Spleen (tissue), 7 donors: Measurements from ENCODE around the gene EHBP1.

ENCODE experiments used
- CTCF ChIP-seq, 11 experiments: fragments of 200-600 bp in 7 of 11; fragments of 450-650 bp in 4 of 11; sonication (generic) in 4 of 11; IDR thresholded peaks in 8 of 11; conservative IDR thresholded peaks in 3 of 11; 1 replicate in 7 of 11; 2 replicates in 4 of 11; pipeline versions ENCODE4 v1.4.0 to v1.8.0; 2016 to 2021; ENCODE audit warnings: antibody characterized with exemption in 11 of 11, inconsistent platforms in 4 of 11, mild to moderate bottlenecking in 1 of 11
- POLR2AphosphoS5 ChIP-seq, 3 donors: sonication (generic); formaldehyde crosslinking; IDR thresholded peaks; one replicate each; pipeline ENCODE4 v1.5.1; 2017; ENCODE audit warnings: antibody characterized with exemption in 3 of 3
- donor health status: DM: no; HTN: no; CAD: no; lungs with moderate emphysema.
- donor health status: DM: no; HTN: no; CAD: no.
- donor health status: DM: no; HTN: no; CAD: no.

- no peak for TF ChIP-seq CTCF (IDR thresholded peaks at IDR 0.05 in 8 of 11, conservative IDR thresholded peaks at IDR 0.05 in 3 of 11)
- TF ChIP-seq POLR2AphosphoS5 (IDR thresholded peaks at IDR 0.05), result no peak
Measured at GRCh38 chr2:62857139-62857931, 151.8 kb downstream of the EHBP1 start.
